ENCODE data around the gene CMC2. TPM values are rescaled to one million over a fixed set of nuclear protein-coding genes. Genes with fewer than 3 reads are reported as not detected.

The CMC2 gene
- total and polyA plus RNA-seq, 5 experiments from 2014 or later = 21.1 to 84.6 (median 78.2) TPM

- DNase-seq (no peak), ATAC-seq (no peak)
- Mint-ChIP-seq H3K9me3 (no peaks in the 10 kb centered on the region), H3K4me1 (peaks cover 28 to 66% (median 64%) of the 10 kb centered on the region in 4 donors), H3K27ac (peak overlapping the region in 7 of 10 donors; percentile 10 to 97 (median 90)), H3K4me3 (peak overlapping the region; percentile 12 to 93 (median 81)), H3K36me3 (peaks cover 0 to 16% (median 9%) of the 10 kb centered on the region in 3 donors), H3K27me3 (no peaks in the 10 kb centered on the region)
- POLR2A ChIA-PET = interaction anchor here (0.7 to 1.5 kb wide), 2 partner anchors 9 to 18 kb away, joined by 4 to 17 read pairs; partner anchors contain the start of genes CENPN and CMC2
Observed at GRCh38 chr16:80997964-80998620, 8.6 kb downstream of the CMC2 start.

- no peaks in the 10 kb centered on the region for H3K9me3 Mint-ChIP-seq
- peaks cover 0 to 23% (median 11%) of the 10 kb centered on the region in 3 donors for H3K36me3 Mint-ChIP-seq
- H3K27ac Mint-ChIP-seq = peak overlapping the region; percentile 87 to 98 (median 96)
- H3K4me1 Mint-ChIP-seq = peaks cover 24 to 66% (median 63%) of the 10 kb centered on the region in 4 donors
- ATAC-seq (peak; percentile 57 to 74), DNase-seq (peak in 3 of 10 donors; percentile 23 to 32 (median 24))
- H3K27me3 Mint-ChIP-seq = no peaks in the 10 kb centered on the region
- POLR2A ChIA-PET = interaction anchor here (0.7 to 1.5 kb wide), 2 partner anchors 10 to 17 kb away, joined by 4 to 17 read pairs; partner anchors contain the start of genes CENPN and CMC2
- peak overlapping the region; percentile 83 to 93 (median 89) for H3K4me3 Mint-ChIP-seq
Observed at GRCh38 chr16:80997139-80997798, 9.4 kb downstream of the CMC2 start.

GRCh38 chr16:80996688-80997138, 10.0 kb downstream of the CMC2 start:
- Mint-ChIP-seq H3K4me1 (peaks cover 25 to 61% (median 59%) of the 10 kb centered on the region in 4 donors), H3K4me3 (peak overlapping the region; percentile 83 to 93 (median 89)), H3K36me3 (peaks cover 0 to 24% (median 13%) of the 10 kb centered on the region in 3 donors), H3K27me3 (no peaks in the 10 kb centered on the region), H3K9me3 (no peaks in the 10 kb centered on the region), H3K27ac (peak overlapping the region; percentile 87 to 98 (median 96))
- peak; percentile 45 to 52 for ATAC-seq
- POLR2A ChIA-PET = no interaction called here
- DNase-seq = peak in 1 of 10 donors; percentile 14

GRCh38 chr16:80994451-80994850, 12.2 kb downstream of the CMC2 start:
- no peaks in the 10 kb centered on the region for H3K9me3 Mint-ChIP-seq
- POLR2A ChIA-PET = no interaction called here
- ATAC-seq (no peak), DNase-seq (no peak)
- peak overlapping the region in 3 of 10 donors; percentile 38 to 81 (median 44) for H3K27ac Mint-ChIP-seq
- peaks cover 0 to 42% (median 20%) of the 10 kb centered on the region in 3 donors for H3K36me3 Mint-ChIP-seq
- H3K4me3 Mint-ChIP-seq = no peak overlapping the region
- H3K27me3 Mint-ChIP-seq = no peaks in the 10 kb centered on the region
- peaks cover 27 to 53% (median 47%) of the 10 kb centered on the region in 4 donors for H3K4me1 Mint-ChIP-seq

- Mint-ChIP-seq H3K4me3 (no peak overlapping the region), H3K36me3 (peaks cover 0 to 47% (median 22%) of the 10 kb centered on the region in 3 donors)
Observed at GRCh38 chr16:80993834-80994233, 12.9 kb downstream of the CMC2 start.

GRCh38 chr16:80993307-80993706, 13.4 kb downstream of the CMC2 start:
- POLR2A ChIA-PET = no interaction called here
- H3K27ac Mint-ChIP-seq = peak overlapping the region in 3 of 10 donors; percentile 9 to 72 (median 44)

More at GRCh38 chr16:80993834-80994233, 12.9 kb downstream of the CMC2 start:
- ATAC-seq = no peak
- Mint-ChIP-seq H3K27me3 (no peaks in the 10 kb centered on the region), H3K9me3 (no peaks in the 10 kb centered on the region), H3K4me1 (peaks cover 24 to 49% (median 41%) of the 10 kb centered on the region in 4 donors), H3K27ac (peak overlapping the region in 4 of 10 donors; percentile 38 to 81 (median 49))
- DNase-seq = no peak
- POLR2A ChIA-PET = no interaction called here

GRCh38 chr16:80992676-80993293, 13.9 kb downstream of the CMC2 start:
- peak overlapping the region in 2 of 10 donors; percentile 70 to 72 for H3K27ac Mint-ChIP-seq
- H3K9me3 Mint-ChIP-seq = no peaks in the 10 kb centered on the region
- H3K4me3 Mint-ChIP-seq = peak overlapping the region in 1 of 10 donors; percentile 22
- ATAC-seq (no peak), DNase-seq (no peak)
- POLR2A ChIA-PET = no interaction called here
- H3K27me3 Mint-ChIP-seq = no peaks in the 10 kb centered on the region
- peaks cover 25 to 47% (median 33%) of the 10 kb centered on the region in 4 donors for H3K4me1 Mint-ChIP-seq
- peaks cover 0 to 54% (median 22%) of the 10 kb centered on the region in 3 donors for H3K36me3 Mint-ChIP-seq

More at GRCh38 chr16:80993307-80993706, 13.4 kb downstream of the CMC2 start:
- ATAC-seq (no peak), DNase-seq (no peak)
- Mint-ChIP-seq H3K4me1 (peaks cover 23 to 47% (median 36%) of the 10 kb centered on the region in 4 donors), H3K9me3 (no peaks in the 10 kb centered on the region), H3K4me3 (peak overlapping the region in 1 of 10 donors; percentile 22), H3K27me3 (no peaks in the 10 kb centered on the region), H3K36me3 (peaks cover 0 to 50% (median 22%) of the 10 kb centered on the region in 3 donors)

GRCh38 chr16:80991792-80992430, 14.8 kb downstream of the CMC2 start:
- Mint-ChIP-seq H3K4me1 (peaks cover 21 to 48% (median 30%) of the 10 kb centered on the region in 4 donors), H3K27ac (no peak overlapping the region), H3K9me3 (no peaks in the 10 kb centered on the region), H3K4me3 (no peak overlapping the region), H3K27me3 (no peaks in the 10 kb centered on the region), H3K36me3 (peaks cover 0 to 60% (median 22%) of the 10 kb centered on the region in 3 donors)
- DNase-seq (no peak), ATAC-seq (no peak)
- POLR2A ChIA-PET = no interaction called here

- DNase-seq (no peak), ATAC-seq (no peak)
- Mint-ChIP-seq H3K4me3 (no peak overlapping the region), H3K27ac (no peak overlapping the region), H3K36me3 (peaks cover 0 to 66% (median 22%) of the 10 kb centered on the region in 3 donors), H3K4me1 (peaks cover 27 to 50% (median 33%) of the 10 kb centered on the region in 4 donors), H3K27me3 (no peaks in the 10 kb centered on the region), H3K9me3 (no peaks in the 10 kb centered on the region)
- POLR2A ChIA-PET = no interaction called here
Observed at GRCh38 chr16:80990978-80991377, 15.7 kb downstream of the CMC2 start.

- no peak overlapping the region for H3K4me3 Mint-ChIP-seq
- DNase-seq = no peak
- H3K36me3 Mint-ChIP-seq = peaks cover 0 to 67% (median 22%) of the 10 kb centered on the region in 3 donors
- H3K27ac Mint-ChIP-seq = peak overlapping the region in 1 of 10 donors; percentile 42
- no peaks in the 10 kb centered on the region for H3K9me3 Mint-ChIP-seq
- no peaks in the 10 kb centered on the region for H3K27me3 Mint-ChIP-seq
- ATAC-seq = no peak
- peaks cover 29 to 49% (median 34%) of the 10 kb centered on the region in 4 donors for H3K4me1 Mint-ChIP-seq
- POLR2A ChIA-PET = no interaction called here
Observed at GRCh38 chr16:80990577-80990976, 16.1 kb downstream of the CMC2 start.

GRCh38 chr16:80989801-80990200, 16.9 kb downstream of the CMC2 start:
- H3K4me1 Mint-ChIP-seq = peaks cover 31 to 49% (median 40%) of the 10 kb centered on the region in 4 donors
- no peaks in the 10 kb centered on the region for H3K9me3 Mint-ChIP-seq
- no peak overlapping the region for H3K27ac Mint-ChIP-seq
- H3K36me3 Mint-ChIP-seq = peaks cover 0 to 63% (median 17%) of the 10 kb centered on the region in 3 donors
- H3K27me3 Mint-ChIP-seq = no peaks in the 10 kb centered on the region
- POLR2A ChIA-PET = no interaction called here
- no peak for ATAC-seq
- H3K4me3 Mint-ChIP-seq = no peak overlapping the region
- DNase-seq = no peak

- POLR2A ChIA-PET = no interaction called here
Observed at GRCh38 chr16:80988756-80989155, 17.9 kb downstream of the CMC2 start.

More at GRCh38 chr16:80988756-80989155, 17.9 kb downstream of the CMC2 start:
- Mint-ChIP-seq H3K4me3 (no peak overlapping the region), H3K36me3 (peaks cover 0 to 59% (median 17%) of the 10 kb centered on the region in 3 donors), H3K27me3 (no peaks in the 10 kb centered on the region), H3K9me3 (no peaks in the 10 kb centered on the region), H3K4me1 (peaks cover 24 to 42% (median 34%) of the 10 kb centered on the region in 4 donors), H3K27ac (no peak overlapping the region)
- DNase-seq (no peak), ATAC-seq (no peak)
